GM23248 (cell line): ENCODE results near the gene PMP22. TPM values are rescaled to one million over a fixed set of nuclear protein-coding genes. Genes with fewer than 3 reads are reported as not detected.

Experiments
- DNase-seq: peaks from one replicate; pipeline ENCODE4 v3.0.0-alpha.2; 2015
- H2AFZ ChIP-seq: fragments of 200-600 bp; sonication (generic); 2 replicates; pipeline ENCODE4 v1.6.1; 2016; ENCODE audit warnings: antibody characterized with exemption
- H3F3A ChIP-seq: fragments of 200-600 bp; sonication (generic); 2 replicates; pipeline ENCODE4 v1.6.1; 2016; ENCODE audit warnings: mild to moderate bottlenecking, antibody characterized with exemption, mixed run types; ENCODE audit not compliant: insufficient read depth
- H3K27ac ChIP-seq: fragments of 200-600 bp; sonication (generic); 2 replicates; pipeline ENCODE4 v1.5.1; 2016; ENCODE audit warnings: mild to moderate bottlenecking
- H3K27me3 ChIP-seq: fragments of 200-600 bp; sonication (generic); replicated peaks from 2 replicates; pipeline ENCODE4 v1.6.1; 2016; ENCODE audit warnings: mild to moderate bottlenecking; ENCODE audit not compliant: insufficient read depth
- H3K36me3 ChIP-seq: fragments of 200-600 bp; sonication (generic); 2 replicates; pipeline ENCODE4 v1.6.1; 2016; ENCODE audit warnings: low read depth, mild to moderate bottlenecking
- H3K4me1 ChIP-seq: fragments of 200-600 bp; sonication (generic); 2 replicates; pipeline ENCODE4 v1.6.1; 2016; ENCODE audit warnings: mild to moderate bottlenecking; ENCODE audit not compliant: insufficient read depth
- H3K4me2 ChIP-seq: fragments of 200-600 bp; sonication (generic); one replicate; pipeline ENCODE4 v1.6.1; 2016; ENCODE audit warnings: mild to moderate bottlenecking; ENCODE audit not compliant: unreplicated experiment
- H3K4me3 ChIP-seq: fragments of 200-600 bp; sonication (generic); 2 replicates; pipeline ENCODE4 v1.5.1; 2016; ENCODE audit warnings: mild to moderate bottlenecking
- H3K79me2 ChIP-seq: fragments of 200-600 bp; sonication (generic); 2 replicates; pipeline ENCODE4 v1.6.1; 2016; ENCODE audit warnings: mild to moderate bottlenecking; ENCODE audit not compliant: insufficient read depth
- H3K9ac ChIP-seq: fragments of 200-600 bp; sonication (generic); 2 replicates; pipeline ENCODE4 v1.6.1; 2016; ENCODE audit warnings: mild to moderate bottlenecking
- H3K9me2 ChIP-seq: fragments of 200-600 bp; sonication (generic); 2 replicates; pipeline ENCODE4 v1.6.1; 2016; ENCODE audit warnings: mixed run types, mild to moderate bottlenecking, moderate library complexity; ENCODE audit not compliant: insufficient read depth
- H3K9me3 ChIP-seq: fragments of 200-600 bp; sonication (generic); one replicate; pipeline ENCODE4 v1.6.1; 2017; ENCODE audit warnings: low read depth
- H4K20me1 ChIP-seq: fragments of 200-600 bp; sonication (generic); 2 replicates; pipeline ENCODE4 v1.6.0; 2016; ENCODE audit not compliant: insufficient read depth
- EZH2 ChIP-seq: fragments of 200-600 bp; sonication (generic); IDR thresholded peaks from 2 replicates; pipeline ENCODE4 v1.6.1; 2018; ENCODE audit warnings: antibody characterized with exemption, mild to moderate bottlenecking; ENCODE audit not compliant: insufficient read depth, poor library complexity, severe bottlenecking
- EZH2phosphoT487 ChIP-seq: fragments of 200-600 bp; sonication (generic); IDR thresholded peaks from 2 replicates; pipeline ENCODE4 v1.6.1; 2018; ENCODE audit warnings: antibody characterized with exemption, moderate library complexity, mild to moderate bottlenecking, low read depth; ENCODE audit not compliant: insufficient read depth
- WGBS, 2 experiments: methylation state at CpG; one replicate each; pipeline ENCODE4 v1.1.6; 2015 to 2017; ENCODE audit warnings: low lambda C conversion rate in 2 of 2, low coverage in 1 of 2; ENCODE audit errors: missing lambda C conversion rate in 2 of 2; 5-methylcytosine and 5-hydroxymethylcytosine counted together
- in situ Hi-C: fragments of 300-500 bp; cut with MboI; formaldehyde crosslinking; loops from 2 replicates; pipeline ENCODE4 v1.15.0; 2020
- polyA plus RNA-seq: library from polyadenylated mRNA; unstranded; fragments of >200 nt; fragmentation: Nextera tagmentation; extraction: Ambion mirVana; gene quantifications from 2 replicates; pipeline ENCODE4 v1.2.1, GENCODE V29; 2016
- total RNA-seq: library from RNA; depleted of rRNA; stranded (reverse); fragments of >200 nt; shearing (Covaris generic); gene quantifications from 2 replicates; pipeline ENCODE4 v1.2.3, GENCODE V29; 2014

PMP22 gene
- total and polyA plus RNA-seq, 2 experiments from 2014 or later: 67.2 to 124 TPM

DNA sequence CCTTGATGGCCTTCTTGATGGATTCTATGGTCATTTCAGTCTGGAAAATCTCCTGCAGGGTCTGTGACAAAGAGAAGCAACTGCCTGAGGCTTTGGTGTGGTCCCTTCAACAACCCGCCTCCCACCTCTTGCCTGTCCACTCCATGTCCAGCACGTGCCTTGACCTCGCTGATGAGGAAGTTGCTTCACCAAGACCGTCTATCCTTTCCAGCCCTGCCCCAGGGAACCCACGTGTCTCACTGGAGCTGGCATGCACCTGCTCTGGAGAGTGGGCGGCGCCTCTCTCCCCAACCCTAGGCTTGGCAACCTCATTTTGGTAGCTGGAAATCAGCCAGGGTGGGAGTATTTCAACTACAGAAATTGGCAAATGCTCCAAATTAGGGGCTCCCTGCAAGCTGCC lies 43.6 kb upstream of the PMP22 start:
- Histone ChIP-seq H3K27me3 (no peaks in the 10 kb centered on the region), H3K4me2 (no peak overlapping the region), H3K4me1 (peaks cover 13% of the 10 kb centered on the region), H3K9ac (no peak overlapping the region), H3F3A (peaks cover 9% of the 10 kb centered on the region; the same call in 1 of the 2 replicates), H3K36me3 (no peaks in the 10 kb centered on the region), H3K9me2 (no peaks in the 10 kb centered on the region), H4K20me1 (no peaks in the 10 kb centered on the region), H2AFZ (no peak overlapping the region), H3K79me2 (no peaks in the 10 kb centered on the region), H3K4me3 (no peak overlapping the region), H3K9me3 (no peaks in the 10 kb centered on the region), H3K27ac (no peak overlapping the region)
- in situ Hi-C loops: loop anchor here (10.0 kb wide), 1 partner anchor 64 kb away; no protein-coding TSS in a partner anchor
- no peak for DNase-seq
- TF ChIP-seq EZH2 (no peak), EZH2phosphoT487 (no peak)
- WGBS, 2 experiments: 82 to 84% methylated on average over 7 of the region's 7 CpGs

DNA sequence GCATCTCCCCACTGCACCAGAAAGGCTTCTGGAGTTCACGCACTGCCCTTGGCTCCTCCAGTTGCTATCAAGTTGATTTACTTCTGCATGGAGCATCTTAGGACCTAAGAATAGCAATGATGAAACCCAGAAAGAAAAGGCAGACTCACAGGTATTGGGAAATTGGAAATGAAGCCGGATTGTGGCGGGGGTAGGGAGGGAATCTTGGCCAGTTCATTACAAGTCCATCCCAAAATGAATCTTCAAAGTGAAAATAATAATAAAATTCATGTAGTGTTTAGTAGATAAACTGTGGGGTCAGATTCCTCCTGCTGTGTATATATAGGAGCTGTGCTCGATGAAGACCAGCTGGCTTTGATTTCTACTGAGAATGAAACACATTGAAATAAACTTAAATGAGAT lies 42.6 kb upstream of the PMP22 start:
- no peaks in the 10 kb centered on the region for H3K9me3 ChIP-seq
- H3F3A ChIP-seq: peaks cover 9% of the 10 kb centered on the region; the same call in 1 of the 2 replicates
- no peaks in the 10 kb centered on the region for H3K36me3 ChIP-seq
- H3K27me3 ChIP-seq: no peaks in the 10 kb centered on the region
- H4K20me1 ChIP-seq: no peaks in the 10 kb centered on the region
- H3K27ac ChIP-seq: no peak overlapping the region
- H3K9me2 ChIP-seq: no peaks in the 10 kb centered on the region
- H3K9ac ChIP-seq: no peak overlapping the region
- H3K4me1 ChIP-seq: peaks cover 13% of the 10 kb centered on the region
- in situ Hi-C loops: loop anchor here (10.0 kb wide), 1 partner anchor 63 kb away; no protein-coding TSS in a partner anchor
- no peak overlapping the region for H3K4me3 ChIP-seq
- no peak for TF ChIP-seq EZH2
- TF ChIP-seq EZH2phosphoT487: no peak
- H3K4me2 ChIP-seq: no peak overlapping the region
- no peaks in the 10 kb centered on the region for H3K79me2 ChIP-seq
- no peak for DNase-seq
- no peak overlapping the region for H2AFZ ChIP-seq
- 68 to 70% methylated on average over 4 of the region's 4 CpGs for WGBS, 2 experiments

DNA sequence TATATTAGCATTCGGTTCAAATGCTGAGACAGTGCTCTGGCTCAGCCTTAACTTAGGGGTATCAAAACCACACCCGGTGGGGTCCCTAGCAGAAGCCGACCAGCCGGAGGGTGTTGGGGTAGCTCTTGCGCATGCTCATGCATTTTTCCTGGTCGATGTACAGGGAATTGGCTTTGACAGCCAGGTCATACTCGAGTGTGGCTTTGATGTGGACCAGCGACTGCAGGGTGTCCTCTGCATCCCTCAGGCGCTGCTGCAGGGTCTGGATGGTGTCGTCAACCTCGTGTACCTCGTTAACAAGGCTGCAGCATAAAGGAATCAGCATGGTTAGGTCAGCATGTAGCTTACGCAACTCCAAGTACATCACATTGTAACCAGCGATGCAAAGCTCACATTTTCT lies 38.7 kb upstream of the PMP22 start:
- no peak overlapping the region for H3K9ac ChIP-seq
- no peak overlapping the region for H3K4me2 ChIP-seq
- H3K36me3 ChIP-seq: no peaks in the 10 kb centered on the region
- H3F3A ChIP-seq: peaks cover 9% of the 10 kb centered on the region; the same call in 1 of the 2 replicates
- no peaks in the 10 kb centered on the region for H3K79me2 ChIP-seq
- DNase-seq: no peak
- no peaks in the 10 kb centered on the region for H3K9me2 ChIP-seq
- H3K4me1 ChIP-seq: peaks cover 13% of the 10 kb centered on the region
- no peaks in the 10 kb centered on the region for H4K20me1 ChIP-seq
- 83% methylated on average over 14 of the region's 14 CpGs for WGBS, 2 experiments
- no peak for TF ChIP-seq EZH2
- TF ChIP-seq EZH2phosphoT487: no peak
- H3K9me3 ChIP-seq: no peaks in the 10 kb centered on the region
- no peak overlapping the region for H3K4me3 ChIP-seq
- in situ Hi-C loops: loop anchor here (10.0 kb wide), 1 partner anchor 59 kb away; no protein-coding TSS in a partner anchor
- H3K27ac ChIP-seq: no peak overlapping the region
- no peak overlapping the region for H2AFZ ChIP-seq
- H3K27me3 ChIP-seq: no peaks in the 10 kb centered on the region

DNA sequence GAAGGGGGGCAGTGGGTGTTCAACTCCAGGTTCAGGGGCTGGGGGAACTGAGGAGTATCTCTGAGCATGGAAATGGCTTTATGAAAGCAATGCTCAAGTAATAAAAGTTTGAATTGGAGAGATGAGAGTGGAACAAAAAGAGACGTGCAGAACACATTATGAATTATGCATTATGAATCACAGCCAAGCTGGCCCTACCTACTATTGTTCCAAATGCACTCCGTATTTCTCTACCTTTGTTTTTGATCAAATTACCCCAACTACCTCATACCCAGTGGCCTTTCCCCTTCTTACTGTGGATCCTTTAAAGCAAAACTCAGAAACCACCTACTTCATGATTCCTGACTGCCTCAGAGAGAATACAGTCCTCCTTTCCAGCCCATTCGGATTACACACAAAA lies 38.1 kb upstream of the PMP22 start:
- peaks cover 9% of the 10 kb centered on the region; the same call in 1 of the 2 replicates for H3F3A ChIP-seq
- no peaks in the 10 kb centered on the region for H3K9me2 ChIP-seq
- no peak overlapping the region for H2AFZ ChIP-seq
- TF ChIP-seq EZH2 (no peak), EZH2phosphoT487 (no peak)
- no peaks in the 10 kb centered on the region for H3K9me3 ChIP-seq
- H3K27ac ChIP-seq: no peak overlapping the region
- no peaks in the 10 kb centered on the region for H3K27me3 ChIP-seq
- 18 to 19% methylated on average over 3 of the region's 3 CpGs for WGBS, 2 experiments
- DNase-seq: no peak
- H3K9ac ChIP-seq: no peak overlapping the region
- no peak overlapping the region for H3K4me3 ChIP-seq
- no peaks in the 10 kb centered on the region for H3K36me3 ChIP-seq
- no peaks in the 10 kb centered on the region for H3K79me2 ChIP-seq
- H3K4me1 ChIP-seq: peaks cover 13% of the 10 kb centered on the region
- H3K4me2 ChIP-seq: no peak overlapping the region
- no peaks in the 10 kb centered on the region for H4K20me1 ChIP-seq
- in situ Hi-C loops: loop anchor here (10.0 kb wide), 1 partner anchor 58 kb away; no protein-coding TSS in a partner anchor
